ENCODE data around the gene PHLDA1.

DNA sequence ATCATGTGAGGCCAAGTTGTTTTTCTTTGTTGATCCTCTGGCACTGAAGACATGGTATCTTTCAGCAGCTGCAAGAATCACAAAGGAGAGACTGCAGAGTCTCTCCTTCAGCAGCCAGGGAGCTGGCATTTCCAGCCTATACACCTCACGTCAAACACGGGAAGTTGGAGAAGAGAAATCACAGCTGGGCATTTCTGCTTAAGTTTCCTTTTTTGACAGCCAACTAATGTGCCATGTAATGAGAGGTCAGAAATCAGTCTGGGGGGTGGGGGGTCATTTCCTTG lies 28.3 kb downstream of the PHLDA1 start:
- TF ChIP-seq CTCF (IDR thresholded peaks at IDR 0.05) = no peak
- no peak for TF ChIP-seq POLR2A (IDR thresholded peaks at IDR 0.05)
- no peak for TF ChIP-seq EP300 (IDR thresholded peaks at IDR 0.05; ENCODE audit: low read depth)

Measured in transverse colon (tissue), 3 donors.